ENCODE measurements around the gene SKAP2.

SKAP2 gene

GRCh38 chr7:26743205-26743604 lies 121.2 kb downstream of the SKAP2 start:
- no peak for DNase-seq

- no peak for DNase-seq
Observed at GRCh38 chr7:26735976-26736600, 128.3 kb downstream of the SKAP2 start.

DNA sequence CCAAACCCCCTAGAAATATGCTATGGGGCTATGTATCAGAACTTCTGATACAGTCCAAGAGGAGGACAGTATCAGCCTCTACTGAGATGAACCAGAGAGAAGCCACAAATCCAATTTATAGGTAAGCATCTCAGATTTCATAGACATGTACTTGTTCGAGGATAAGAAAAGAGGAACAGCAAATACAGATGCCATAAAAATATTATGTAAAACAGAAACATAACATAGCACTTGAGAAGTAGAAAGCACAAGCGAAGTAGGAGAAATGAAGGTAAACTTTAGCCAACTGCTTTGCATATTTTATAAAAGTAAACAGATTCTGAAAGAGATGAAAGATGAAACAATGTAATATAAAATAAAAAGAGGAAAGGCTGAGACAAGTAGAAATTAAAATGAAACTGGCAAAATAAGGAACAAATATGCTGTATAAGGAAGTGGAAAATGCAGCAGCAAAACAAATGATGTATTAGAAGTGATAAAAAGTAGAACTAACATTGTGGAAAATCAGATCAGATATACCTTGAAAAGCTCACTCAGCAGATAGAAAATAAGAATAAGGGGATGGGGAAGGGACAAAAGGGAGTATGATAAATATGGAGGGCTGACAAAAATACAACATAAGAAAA lies 135.1 kb downstream of the SKAP2 start:
- no peak for DNase-seq

DNA sequence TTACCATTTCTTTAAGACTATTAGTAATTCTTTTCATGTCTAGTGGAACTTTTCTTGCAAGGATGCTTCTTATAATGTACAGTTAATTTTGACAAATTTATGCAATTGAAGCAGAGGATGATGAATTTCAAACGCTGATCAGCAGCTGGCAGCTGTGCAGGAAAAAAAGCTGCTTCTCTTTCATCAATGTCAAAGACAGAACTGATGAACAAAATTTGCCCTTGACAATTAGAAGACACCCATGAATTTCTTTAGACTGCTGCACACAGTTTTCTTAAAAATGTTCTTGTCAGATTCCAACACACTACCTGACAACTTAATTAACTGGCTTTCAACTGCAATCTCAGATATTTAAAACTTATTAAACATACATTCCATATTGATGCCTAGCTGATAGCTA lies 138.3 kb downstream of the SKAP2 start:
- no peak for DNase-seq

GRCh38 chr7:26724795-26725194 lies 139.6 kb downstream of the SKAP2 start:
- no peak for DNase-seq

DNA sequence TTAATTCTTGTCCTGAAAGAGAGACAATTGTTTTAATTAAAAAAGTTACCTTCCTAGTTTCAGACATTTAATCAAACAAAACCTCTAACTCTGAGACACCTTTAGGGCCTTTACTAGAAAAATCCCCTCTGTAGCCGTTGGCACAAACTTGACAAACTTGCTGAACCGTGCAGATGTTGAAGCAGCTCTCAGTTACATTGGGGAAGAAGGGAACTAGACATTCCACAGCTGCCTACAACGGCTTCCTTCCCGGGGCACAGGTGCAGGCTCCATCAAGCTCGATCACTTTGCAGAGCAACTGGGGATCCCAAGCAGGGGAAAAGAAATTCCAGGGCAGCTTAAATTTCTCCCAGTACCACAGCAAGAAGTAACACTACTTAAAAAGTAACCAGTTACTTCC lies 141.3 kb downstream of the SKAP2 start:
- DNase-seq, result no peak

- no peak for DNase-seq
Observed at GRCh38 chr7:26721450-26721849, 142.9 kb downstream of the SKAP2 start.

- DNase-seq, result no peak
Observed at GRCh38 chr7:26718063-26718462, 146.3 kb downstream of the SKAP2 start.

DNA sequence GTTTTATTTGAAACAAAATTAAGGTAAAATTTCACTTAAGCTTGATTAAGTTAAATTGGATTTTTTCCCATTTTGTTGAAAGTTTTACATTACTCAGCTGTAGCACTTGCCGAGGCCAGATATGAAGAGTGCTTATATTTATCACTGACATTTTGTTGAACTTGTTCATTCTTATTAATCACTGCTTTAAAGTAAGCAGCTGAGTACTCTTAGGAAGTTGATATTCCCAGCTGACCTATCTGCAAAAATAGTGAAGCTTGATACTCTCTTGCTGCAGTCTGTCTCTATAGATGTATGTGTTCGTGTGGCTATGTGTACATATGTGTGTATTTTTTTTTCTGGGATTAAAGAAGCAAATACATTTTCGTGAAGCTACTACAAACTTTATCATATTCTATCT lies 150.0 kb downstream of the SKAP2 start:
- no peak for DNase-seq

- no peak for DNase-seq
Observed at GRCh38 chr7:26714006-26714405, 150.4 kb downstream of the SKAP2 start.

- no peak for DNase-seq
Observed at GRCh38 chr7:26709210-26709990, 155.0 kb downstream of the SKAP2 start.

DNA sequence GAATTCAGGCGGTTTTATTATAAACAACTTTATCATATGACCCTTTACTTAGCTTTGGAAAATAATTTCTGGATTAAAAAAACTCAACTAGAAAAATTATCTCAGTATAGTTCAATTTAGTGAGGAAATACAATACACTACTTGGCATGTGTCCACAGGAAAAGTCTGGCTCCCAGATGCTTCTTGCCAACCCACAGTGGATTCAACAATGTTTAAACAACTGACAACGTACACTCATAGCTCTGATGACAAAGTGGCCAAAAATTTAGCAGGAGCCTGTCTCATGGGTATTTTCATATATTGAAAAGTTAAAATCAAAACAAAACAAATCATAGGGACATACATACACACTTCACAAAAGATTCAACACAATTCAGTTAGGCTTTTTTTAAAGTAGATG lies 158.8 kb downstream of the SKAP2 start:
- no peak for DNase-seq

GRCh38 chr7:26704786-26705185 lies 159.6 kb downstream of the SKAP2 start:
- no peak for DNase-seq

DNA sequence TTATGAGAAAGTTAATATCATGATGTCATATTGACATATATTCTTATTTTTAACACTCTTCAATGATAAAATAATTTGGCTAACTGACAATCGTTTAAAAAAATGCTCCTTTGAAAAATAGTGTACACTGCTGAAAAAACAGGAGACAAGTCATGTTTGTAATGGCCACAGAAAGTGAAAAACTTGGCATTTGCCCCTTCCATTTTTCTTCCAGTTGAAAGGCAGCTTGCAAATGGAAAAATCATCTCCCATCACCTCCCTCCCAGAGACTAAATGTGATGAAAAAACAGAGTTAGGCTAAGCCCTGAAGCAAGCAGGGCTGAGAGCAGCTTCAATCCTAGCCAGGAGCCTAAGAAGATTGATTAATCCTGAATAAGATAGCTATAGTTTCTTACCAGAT lies 160.4 kb downstream of the SKAP2 start:
- no peak for DNase-seq

GRCh38 chr7:26700893-26701292 lies 163.5 kb downstream of the SKAP2 start:
- no peak for DNase-seq

- no peak for DNase-seq
Observed at GRCh38 chr7:26700386-26700785, 164.0 kb downstream of the SKAP2 start.

GRCh38 chr7:26699766-26700165 lies 164.6 kb downstream of the SKAP2 start:
- no peak for DNase-seq

GRCh38 chr7:26698806-26699205 lies 165.6 kb downstream of the SKAP2 start:
- no peak for DNase-seq

DNA sequence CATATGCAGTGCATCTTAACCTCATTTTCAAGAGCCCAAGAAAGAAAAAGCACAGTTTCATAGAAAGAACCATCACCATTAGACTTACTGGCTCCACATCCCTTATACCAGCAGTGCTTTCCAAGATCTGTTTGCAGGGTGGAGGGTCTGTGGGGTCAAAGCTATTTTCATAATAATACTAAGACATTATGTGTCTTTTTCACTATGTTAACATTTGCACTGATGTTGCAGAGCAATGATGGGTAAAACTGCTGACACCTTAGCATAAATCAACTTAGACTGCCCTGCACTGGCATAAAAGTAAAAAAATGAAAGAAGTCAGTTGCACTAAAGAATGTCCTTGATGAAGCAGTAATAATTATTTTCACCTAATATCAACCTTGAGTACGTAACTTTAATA lies 166.2 kb downstream of the SKAP2 start:
- DNase-seq, result no peak

DNA sequence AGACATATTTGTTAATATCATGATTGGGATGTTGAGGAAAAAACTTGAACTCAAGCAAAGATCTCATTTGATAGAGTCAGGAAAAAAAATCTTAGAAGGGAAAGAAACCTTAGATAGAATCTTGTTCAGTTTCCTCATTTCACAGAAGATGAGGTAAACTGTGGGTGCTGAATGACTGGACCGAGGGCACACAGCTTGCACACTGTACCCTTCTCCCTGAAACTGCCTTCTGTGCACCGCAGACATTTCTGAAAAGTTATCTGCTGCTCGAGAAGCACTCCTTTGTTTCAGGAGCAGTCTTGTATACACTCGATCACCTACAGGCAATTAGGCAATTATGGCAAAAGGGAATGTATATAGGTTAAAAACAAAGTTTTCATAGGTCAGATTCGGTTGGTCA lies 167.4 kb downstream of the SKAP2 start:
- no peak for DNase-seq

DNA sequence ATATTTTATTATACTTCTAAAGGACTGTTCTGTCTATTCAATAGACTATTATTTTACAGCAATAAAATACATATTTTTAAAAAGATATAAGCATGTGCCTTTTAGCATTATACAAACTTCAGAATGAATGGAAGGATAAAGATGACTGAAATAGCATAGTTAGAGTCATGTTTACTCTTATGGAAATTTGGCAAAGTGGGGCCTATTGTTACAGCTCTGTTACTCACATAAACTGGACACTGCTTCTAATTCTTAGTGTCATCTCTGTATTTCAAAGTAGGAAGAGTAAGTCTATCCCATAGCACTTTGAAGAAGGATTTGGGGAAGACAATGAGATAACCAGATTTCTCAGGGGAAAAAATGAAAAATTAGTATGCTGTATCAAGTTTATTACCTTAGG lies 168.2 kb downstream of the SKAP2 start:
- DNase-seq, result no peak

DNA sequence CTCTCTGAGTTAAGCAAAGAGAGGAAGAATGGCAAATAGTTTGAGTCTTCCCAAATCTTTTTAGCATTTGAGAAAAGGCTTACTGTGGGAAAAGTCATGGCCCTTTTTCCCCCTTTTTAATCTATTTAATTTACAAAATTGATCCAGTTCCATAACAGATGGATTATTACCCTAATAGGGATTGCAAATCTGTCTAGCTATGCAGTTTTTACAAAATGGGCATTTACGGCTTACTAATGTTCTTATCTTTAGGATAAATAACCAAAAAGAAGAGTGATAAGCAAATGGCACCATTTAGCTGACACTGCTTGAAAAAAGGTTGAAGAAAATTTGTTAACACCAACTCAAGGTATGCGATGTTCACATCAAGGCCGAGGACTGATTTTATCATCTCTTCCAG lies 169.7 kb downstream of the SKAP2 start:
- no peak for DNase-seq

GRCh38 chr7:26694141-26694540 lies 170.2 kb downstream of the SKAP2 start:
- no peak for DNase-seq

GRCh38 chr7:26691886-26692285 lies 172.5 kb downstream of the SKAP2 start:
- DNase-seq, result no peak

All from stimulated activated CD4-positive, alpha-beta T cell treated with anti-CD3 and anti-CD28 coated beads, Interleukin-2, amount 100 ng/mL, for 24 hours (primary cell).